Pons (tissue), 1 donor: ENCODE data around the gene TBX4.
"Not testable (repeated sequence)": the region's sequence is repeated elsewhere in the genome, so short reads cannot be mapped to it uniquely, and the experiment has no call there.

Source experiments
- DNase-seq: peaks from one replicate; pipeline ENCODE4 v3.0.0-alpha.2; 2016; ENCODE audit warnings: low spot score

TBX4 gene

DNA sequence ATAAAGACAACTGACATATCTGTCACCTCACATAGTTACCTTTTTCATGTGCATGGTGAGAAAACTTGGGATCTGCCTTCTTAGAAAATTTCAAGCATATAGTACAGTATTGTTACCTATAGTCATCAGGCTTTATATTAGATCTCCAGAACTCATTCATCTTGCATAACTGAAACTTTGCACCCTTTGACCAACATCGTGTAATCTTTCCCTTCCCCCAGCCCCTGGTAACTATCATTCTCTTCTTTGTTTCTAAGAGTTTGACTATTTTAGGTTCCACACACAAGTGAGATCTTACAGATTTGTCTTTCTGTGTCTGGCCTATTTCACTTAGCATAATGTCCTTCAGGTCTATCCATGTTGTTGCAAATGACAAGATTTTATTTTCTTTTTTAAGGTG is 22.9 kb upstream of the TBX4 start:
- no peak for DNase-seq

GRCh38 chr17:61429831-61430230 is 22.4 kb upstream of the TBX4 start:
- DNase-seq, result not testable (repeated sequence)

GRCh38 chr17:61431594-61432311 is 20.5 kb upstream of the TBX4 start:
- DNase-seq, result no peak

DNA sequence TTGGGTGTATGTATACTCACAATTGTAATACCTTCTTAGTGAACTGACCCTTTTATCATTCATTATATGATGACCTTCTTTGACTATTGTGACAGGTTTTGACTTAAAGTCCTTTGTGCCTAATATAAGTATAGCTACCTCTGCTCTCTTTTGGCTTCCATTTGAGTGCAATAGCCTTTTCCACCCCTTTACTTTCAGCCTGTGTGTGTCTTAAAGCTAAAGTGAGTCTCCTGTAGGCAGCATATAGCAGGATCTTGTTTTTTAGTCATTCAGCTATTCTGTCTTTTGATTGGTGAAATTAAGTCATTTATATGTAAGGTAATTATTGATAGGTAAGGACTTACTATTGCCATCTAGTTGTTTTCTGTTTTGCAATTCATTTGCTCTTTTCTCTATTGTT is 15.9 kb upstream of the TBX4 start:
- DNase-seq, result no peak

GRCh38 chr17:61436995-61437704 is 15.1 kb upstream of the TBX4 start:
- no peak for DNase-seq

GRCh38 chr17:61440697-61441096 is 11.5 kb upstream of the TBX4 start:
- DNase-seq, result no peak

GRCh38 chr17:61441507-61441906 is 10.7 kb upstream of the TBX4 start:
- DNase-seq, result not testable (repeated sequence)

- no peak for DNase-seq
Measured at GRCh38 chr17:61442136-61442775, 10.0 kb upstream of the TBX4 start.

- DNase-seq, result no peak
Measured at GRCh38 chr17:61442878-61443474, 9.2 kb upstream of the TBX4 start.

- DNase-seq, result no peak
Measured at GRCh38 chr17:61443475-61443882, 8.7 kb upstream of the TBX4 start.

GRCh38 chr17:61444075-61444474 is 8.1 kb upstream of the TBX4 start:
- DNase-seq, result no peak

DNA sequence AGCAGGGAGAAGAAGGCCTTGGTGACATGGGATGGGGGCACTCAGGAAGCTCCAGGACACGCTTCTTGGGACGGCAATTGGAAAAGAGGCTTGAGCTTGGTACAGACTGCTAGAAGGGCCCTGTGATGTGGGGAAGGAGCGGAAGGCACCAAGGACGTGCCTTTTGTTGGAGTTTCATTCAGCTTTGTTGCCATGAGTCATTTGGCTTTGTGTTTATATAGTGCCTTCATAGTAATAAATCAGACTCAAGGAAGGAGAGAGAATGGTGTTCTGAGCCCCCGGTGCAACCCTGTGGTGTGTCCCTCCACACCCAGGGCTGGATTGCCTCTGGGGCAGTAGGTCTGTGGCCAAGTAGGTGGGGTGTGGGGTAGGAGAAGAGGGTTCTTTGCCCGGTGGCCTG is 7.4 kb upstream of the TBX4 start:
- no peak for DNase-seq

DNA sequence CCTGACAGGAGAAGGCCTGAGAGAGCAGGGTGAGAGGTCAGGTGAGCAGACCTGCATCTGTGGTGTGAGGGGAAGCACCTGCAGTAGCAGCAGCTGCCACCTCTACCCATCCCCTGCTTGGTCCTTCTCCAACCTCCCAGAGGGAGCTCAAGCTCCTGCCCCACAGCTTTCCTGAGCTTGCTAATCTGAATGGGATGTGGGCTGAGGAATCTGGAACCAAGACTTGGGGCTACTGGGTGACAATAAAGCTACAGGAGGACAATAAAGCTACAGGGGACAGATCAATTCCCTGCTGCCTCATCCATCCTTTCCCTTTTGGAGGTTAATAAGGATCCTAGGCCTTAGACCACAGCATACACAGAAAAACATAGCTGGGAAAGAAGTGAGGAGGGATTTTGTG is 4.9 kb upstream of the TBX4 start:
- DNase-seq, result no peak

GRCh38 chr17:61448042-61448441 is 4.2 kb upstream of the TBX4 start:
- no peak for DNase-seq

GRCh38 chr17:61449140-61449539 is 3.1 kb upstream of the TBX4 start:
- not testable (repeated sequence) for DNase-seq

GRCh38 chr17:61449707-61450640 is 2.2 kb upstream of the TBX4 start:
- no peak for DNase-seq

GRCh38 chr17:61450641-61451537 is 1.3 kb upstream of the TBX4 start:
- DNase-seq, result no peak

DNA sequence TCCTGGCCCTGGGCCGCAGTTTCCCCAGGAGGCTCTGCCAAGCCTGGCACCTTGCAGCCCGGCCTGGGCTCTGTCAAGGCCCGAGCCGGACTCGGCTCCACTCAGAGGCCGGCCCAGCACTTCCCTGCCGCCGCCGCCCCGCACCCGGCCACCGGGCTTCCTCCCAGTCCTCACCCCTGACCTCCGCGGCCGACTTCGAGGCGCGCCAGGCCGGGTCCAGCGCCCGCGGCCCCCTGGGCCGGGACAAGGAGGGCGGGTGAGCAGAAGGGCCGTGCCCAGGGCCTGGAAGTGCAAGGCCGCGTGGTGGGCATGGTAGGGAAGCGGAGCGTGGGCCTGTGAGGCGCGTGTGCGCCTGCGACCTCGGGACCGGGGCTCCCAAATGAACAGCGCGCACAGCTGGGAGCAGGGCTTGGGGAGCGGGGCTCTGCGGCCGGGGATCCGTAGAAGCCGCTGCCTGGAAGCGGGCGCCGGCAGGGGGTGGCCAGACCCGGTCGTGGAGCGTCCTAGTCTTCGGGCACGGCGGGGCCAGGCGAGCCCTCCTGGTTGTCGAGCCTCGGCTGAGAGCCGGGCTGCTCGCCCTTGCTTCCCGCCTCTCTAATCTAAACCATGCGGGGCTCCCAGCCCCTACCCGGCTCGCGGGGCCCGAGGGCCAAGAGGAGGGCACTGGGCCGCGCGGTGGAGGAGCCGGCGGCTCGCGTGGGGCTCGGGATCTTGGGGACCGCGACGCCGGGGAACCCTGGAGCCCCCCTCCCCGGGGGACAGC is 503 bp upstream of the TBX4 start:
- no peak for DNase-seq

GRCh38 chr17:61453566-61454380 is 1.6 kb downstream of the TBX4 start:
- no peak for DNase-seq
